ENCODE measurements around the gene DCUN1D4.

Gene DCUN1D4

DNA sequence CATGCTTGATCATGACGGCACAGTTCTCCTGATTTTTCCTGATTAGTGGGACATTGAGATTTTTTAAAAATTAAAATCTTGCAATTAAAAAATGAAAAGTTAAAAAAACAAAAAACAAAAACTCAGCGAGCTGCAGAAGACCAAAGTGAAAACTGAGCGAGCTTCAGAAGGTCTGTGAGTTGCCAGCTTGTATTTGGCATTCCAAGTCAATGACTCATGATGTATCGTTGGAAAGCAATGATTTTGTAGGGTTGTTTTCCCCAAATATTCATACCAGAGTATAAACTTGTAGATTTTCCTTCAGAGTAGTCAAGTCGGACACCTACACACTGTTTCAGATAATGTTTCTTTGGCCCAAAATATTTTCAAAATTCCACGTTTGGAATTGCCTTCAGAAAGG, 100.3 kb downstream of the DCUN1D4 start:
- no peak overlapping the region for H3K27ac ChIP-seq

GRCh38 chr4:51958199-51958968, 115.4 kb downstream of the DCUN1D4 start:
- H3K27ac ChIP-seq, result no peak overlapping the region
- TF ChIP-seq CTCF (conservative IDR thresholded peaks at IDR 0.05), result no peak

More for the DNA sequence above, 100.3 kb downstream of the DCUN1D4 start:
- TF ChIP-seq CTCF (conservative IDR thresholded peaks at IDR 0.05), result no peak

GRCh38 chr4:51960486-51960885, 117.5 kb downstream of the DCUN1D4 start:
- TF ChIP-seq CTCF (conservative IDR thresholded peaks at IDR 0.05), result no peak
- H3K27ac ChIP-seq, result no peak overlapping the region

DNA sequence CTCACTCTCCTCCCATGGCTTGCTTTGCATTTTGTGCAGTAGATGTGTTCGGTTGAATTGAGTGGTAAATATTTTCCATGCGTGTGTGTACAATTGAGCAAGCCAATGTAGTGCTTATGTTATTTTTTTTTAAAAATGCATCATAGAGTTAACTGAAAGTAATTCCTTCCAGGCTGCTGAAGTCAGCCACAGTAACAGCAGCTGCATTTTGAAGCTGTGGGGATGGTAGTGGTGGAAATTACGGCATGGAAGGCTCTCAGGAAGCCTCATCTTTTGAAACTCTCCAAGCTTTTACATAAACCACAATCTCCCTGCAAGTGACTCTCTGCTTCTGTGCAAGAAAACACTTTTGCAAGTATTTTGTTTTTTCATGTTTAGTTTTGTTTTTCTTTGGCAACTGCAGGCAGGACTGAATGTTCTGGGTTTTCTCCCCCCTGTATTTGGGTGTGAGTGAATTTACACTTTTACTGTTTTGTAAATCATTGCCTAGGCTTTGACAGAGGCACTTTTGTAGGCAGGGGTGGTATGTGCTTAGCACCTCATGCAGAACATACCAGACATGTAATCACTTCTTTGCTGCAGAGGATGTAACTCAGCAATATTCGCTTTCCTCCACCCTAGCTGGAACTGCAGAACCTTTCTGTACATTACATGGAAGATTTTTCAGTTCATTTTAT, 121.0 kb downstream of the DCUN1D4 start:
- TF ChIP-seq CTCF (conservative IDR thresholded peaks at IDR 0.05), result no peak
- H3K27ac ChIP-seq, result no peak overlapping the region

GRCh38 chr4:51965862-51966261, 122.9 kb downstream of the DCUN1D4 start:
- no peak overlapping the region for H3K27ac ChIP-seq
- no peak for TF ChIP-seq CTCF (conservative IDR thresholded peaks at IDR 0.05)

All from VCaP (cell line).